Gastrocnemius medialis (tissue), 4 donors: ENCODE measurements around the gene MSMB. TPM values are rescaled to one million over a fixed set of nuclear protein-coding genes. Genes with fewer than 3 reads are reported as not detected.

Experiments used
- ATAC-seq, 2 donors: fragments of 150-250 bp; one replicate each; pipeline ENCODE4 v1.9.1; 2016
- DNase-seq, 2 donors: peaks; one replicate each; pipeline ENCODE4 v3.0.0-alpha.2; 2019
- H3K27ac ChIP-seq, 4 donors: fragments of 200-600 bp; sonication (generic); 1 replicate in 1 of 4; 2 replicates in 3 of 4; pipeline ENCODE4 v1.5.1; 2016 to 2018; ENCODE audit warnings: mild to moderate bottlenecking in 2 of 4, moderate library complexity in 1 of 4
- H3K27me3 ChIP-seq, 3 donors: fragments of 200-600 bp; sonication (generic) in 2 of 3; 1 replicate in 1 of 3; 2 replicates in 2 of 3; pipeline versions ENCODE4 v1.5.1 to v1.6.0; 2016 to 2019; ENCODE audit warnings: mild to moderate bottlenecking in 1 of 3, moderate library complexity in 1 of 3
- H3K36me3 ChIP-seq, 2 donors: fragments of 200-600 bp; sonication (generic) in 1 of 2; one replicate each; pipeline ENCODE4 v1.5.1; 2017 to 2018
- H3K4me1 ChIP-seq, 2 donors: fragments of 200-600 bp; sonication (generic) in 1 of 2; one replicate each; pipeline ENCODE4 v1.5.1; 2016 to 2017; ENCODE audit warnings: mild to moderate bottlenecking in 2 of 2
- H3K4me3 ChIP-seq, 4 donors: fragments of 200-600 bp; sonication (generic) in 3 of 4; 1 replicate in 1 of 4; 2 replicates in 3 of 4; pipeline ENCODE4 v1.5.1; 2016 to 2019; ENCODE audit warnings: mild to moderate bottlenecking in 2 of 4
- H3K9me3 ChIP-seq, 3 donors: fragments of 200-600 bp; sonication (generic) in 2 of 3; 1 replicate in 1 of 3; 2 replicates in 2 of 3; pipeline ENCODE4 v1.5.1; 2016 to 2019
- POLR2A ChIP-seq, 2 donors: fragments of 450-650 bp; IDR thresholded peaks; one replicate each; pipeline ENCODE4 v1.6.1; 2017; ENCODE audit warnings: antibody characterized with exemption in 2 of 2, mild to moderate bottlenecking in 2 of 2, moderate library complexity in 2 of 2
- in situ Hi-C, 4 donors: fragments of 200-750 bp; cut with MboI; loops; one replicate each; pipeline versions ENCODE4 v1.15.0 to v1.8.0; 2017; ENCODE audit warnings: low sequenced_read_pairs in 4 of 4
- intact Hi-C: fragments of 100-400 bp; cut with DNase I; formaldehyde crosslinking; loops from one replicate; pipeline ENCODE4 v1.15.1; 2023; ENCODE audit warnings: low total_unique reads
- total RNA-seq, 4 donors: library from RNA; depleted of rRNA; stranded (reverse); fragments of >200 nt; gene quantifications; one replicate each; pipeline versions ENCODE4 v1.1.0 to v1.2.3, GENCODE V29; 2016
- TF ChIP-seq, protein P1 (sequence below), 5 experiments: fragments of 450-650 bp in 3 of 5; fragments of 200-600 bp in 2 of 5; sonication (generic) in 2 of 5; IDR thresholded peaks in 4 of 5; conservative IDR thresholded peaks in 1 of 5; 1 replicate in 4 of 5; 2 replicates in 1 of 5; pipeline ENCODE4 v1.5.1; 2016 to 2019; ENCODE audit warnings: antibody characterized with exemption in 5 of 5, mild to moderate bottlenecking in 3 of 5, moderate library complexity in 3 of 5

MSMB gene
- total RNA-seq, 4 donors from 2014 or later: not detected

DNA sequence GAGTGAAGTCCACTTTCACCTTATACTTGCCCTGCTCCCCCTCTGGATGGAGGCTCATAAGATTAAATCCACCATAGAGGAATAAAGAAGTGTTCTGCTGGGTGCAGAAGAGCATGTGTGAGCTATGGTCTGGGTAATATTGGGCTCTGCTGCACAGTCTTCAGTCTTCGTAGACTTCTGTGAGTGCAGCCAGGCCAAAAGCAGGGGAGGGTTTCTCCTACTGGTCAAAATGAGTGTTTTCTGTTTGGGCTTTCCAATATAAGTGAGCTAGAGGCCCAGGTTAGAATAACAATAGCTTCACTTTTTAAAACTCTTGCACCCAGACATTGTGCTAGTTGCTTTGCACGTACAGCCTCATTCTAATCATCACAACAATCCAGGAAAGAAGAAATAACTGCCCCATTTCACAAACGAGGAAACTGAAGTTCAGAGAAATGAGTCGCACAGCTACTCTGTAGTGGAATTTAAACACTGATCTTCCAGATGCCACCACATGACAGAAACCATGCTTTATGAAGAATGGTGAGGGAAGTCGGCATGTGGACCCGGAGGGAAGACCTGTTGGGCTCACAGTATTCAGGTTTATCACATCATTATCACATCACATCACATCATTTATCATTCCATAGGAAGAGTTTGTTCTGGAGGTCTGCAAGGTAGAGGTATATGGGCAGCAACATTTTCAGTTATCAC lies 23.8 kb upstream of the MSMB start:
- H3K36me3 ChIP-seq: no peaks in the 10 kb centered on the region
- intact Hi-C loops: no loop called here
- no peaks in the 10 kb centered on the region for H3K4me1 ChIP-seq
- no peak for ATAC-seq
- H3K9me3 ChIP-seq: no peaks in the 10 kb centered on the region
- H3K4me3 ChIP-seq: no peak overlapping the region
- no peak for TF ChIP-seq POLR2A (IDR thresholded peaks at IDR 0.05)
- in situ Hi-C loops: no loop called here
- DNase-seq: no peak
- H3K27me3 ChIP-seq: no peaks in the 10 kb centered on the region
- no peak overlapping the region for H3K27ac ChIP-seq

DNA sequence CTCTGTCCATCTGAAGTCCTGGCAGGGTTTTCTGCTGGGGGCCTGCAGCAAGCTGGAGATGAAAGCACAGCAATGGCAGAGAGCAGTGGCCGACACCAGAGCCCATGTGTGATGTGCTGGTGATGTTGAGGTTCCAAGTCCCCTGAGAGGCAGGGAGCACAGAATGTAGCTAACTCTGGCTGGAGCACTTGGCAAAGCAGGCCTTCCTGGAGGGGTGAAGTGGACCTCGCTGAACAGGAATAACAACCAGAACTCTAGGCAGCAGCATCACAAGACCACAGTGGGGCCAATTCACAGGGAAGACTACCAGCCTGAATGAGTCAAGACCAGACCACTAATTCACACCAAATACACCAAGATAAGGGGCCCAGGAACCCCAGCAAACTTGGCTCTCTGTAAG lies 22.8 kb upstream of the MSMB start:
- in situ Hi-C loops: no loop called here
- H3K36me3 ChIP-seq: no peaks in the 10 kb centered on the region
- intact Hi-C loops: no loop called here
- TF ChIP-seq, protein P1, sequence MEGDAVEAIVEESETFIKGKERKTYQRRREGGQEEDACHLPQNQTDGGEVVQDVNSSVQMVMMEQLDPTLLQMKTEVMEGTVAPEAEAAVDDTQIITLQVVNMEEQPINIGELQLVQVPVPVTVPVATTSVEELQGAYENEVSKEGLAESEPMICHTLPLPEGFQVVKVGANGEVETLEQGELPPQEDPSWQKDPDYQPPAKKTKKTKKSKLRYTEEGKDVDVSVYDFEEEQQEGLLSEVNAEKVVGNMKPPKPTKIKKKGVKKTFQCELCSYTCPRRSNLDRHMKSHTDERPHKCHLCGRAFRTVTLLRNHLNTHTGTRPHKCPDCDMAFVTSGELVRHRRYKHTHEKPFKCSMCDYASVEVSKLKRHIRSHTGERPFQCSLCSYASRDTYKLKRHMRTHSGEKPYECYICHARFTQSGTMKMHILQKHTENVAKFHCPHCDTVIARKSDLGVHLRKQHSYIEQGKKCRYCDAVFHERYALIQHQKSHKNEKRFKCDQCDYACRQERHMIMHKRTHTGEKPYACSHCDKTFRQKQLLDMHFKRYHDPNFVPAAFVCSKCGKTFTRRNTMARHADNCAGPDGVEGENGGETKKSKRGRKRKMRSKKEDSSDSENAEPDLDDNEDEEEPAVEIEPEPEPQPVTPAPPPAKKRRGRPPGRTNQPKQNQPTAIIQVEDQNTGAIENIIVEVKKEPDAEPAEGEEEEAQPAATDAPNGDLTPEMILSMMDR (IDR thresholded peaks at IDR 0.05 in 4 of 5, conservative IDR thresholded peaks at IDR 0.05 in 1 of 5): no peak
- TF ChIP-seq POLR2A (IDR thresholded peaks at IDR 0.05): no peak
- ATAC-seq (no peak), DNase-seq (no peak)
- H3K9me3 ChIP-seq: no peaks in the 10 kb centered on the region
- H3K27ac ChIP-seq: no peak overlapping the region
- H3K27me3 ChIP-seq: no peaks in the 10 kb centered on the region
- no peaks in the 10 kb centered on the region for H3K4me1 ChIP-seq
- no peak overlapping the region for H3K4me3 ChIP-seq

DNA sequence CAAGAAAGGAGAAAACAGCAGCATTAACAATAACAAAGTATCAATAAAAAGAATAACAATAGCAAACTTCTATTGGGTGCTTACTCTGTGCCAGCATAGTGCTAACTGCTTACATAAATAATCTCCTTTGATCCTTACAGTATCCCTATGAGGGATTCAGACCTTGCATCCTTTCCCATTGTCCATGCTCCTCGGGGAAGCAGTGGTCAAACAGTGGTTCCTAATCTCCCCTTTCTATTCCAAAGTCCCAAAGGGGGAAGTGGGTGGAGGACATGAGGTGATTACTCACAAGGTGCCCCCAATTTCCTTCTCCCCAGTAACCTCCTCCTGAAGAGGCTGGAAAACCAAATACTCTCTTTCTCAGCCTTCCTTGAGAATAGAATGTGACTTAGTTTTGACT lies 22.0 kb upstream of the MSMB start:
- Histone ChIP-seq H3K27ac (no peak overlapping the region), H3K27me3 (no peaks in the 10 kb centered on the region), H3K4me1 (no peaks in the 10 kb centered on the region), H3K9me3 (no peaks in the 10 kb centered on the region), H3K36me3 (no peaks in the 10 kb centered on the region), H3K4me3 (no peak overlapping the region)
- TF ChIP-seq, protein P1 (IDR thresholded peaks at IDR 0.05 in 4 of 5, conservative IDR thresholded peaks at IDR 0.05 in 1 of 5): no peak
- TF ChIP-seq POLR2A (IDR thresholded peaks at IDR 0.05): no peak
- intact Hi-C loops: no loop called here
- in situ Hi-C loops: no loop called here
- ATAC-seq: no peak
- no peak for DNase-seq

DNA sequence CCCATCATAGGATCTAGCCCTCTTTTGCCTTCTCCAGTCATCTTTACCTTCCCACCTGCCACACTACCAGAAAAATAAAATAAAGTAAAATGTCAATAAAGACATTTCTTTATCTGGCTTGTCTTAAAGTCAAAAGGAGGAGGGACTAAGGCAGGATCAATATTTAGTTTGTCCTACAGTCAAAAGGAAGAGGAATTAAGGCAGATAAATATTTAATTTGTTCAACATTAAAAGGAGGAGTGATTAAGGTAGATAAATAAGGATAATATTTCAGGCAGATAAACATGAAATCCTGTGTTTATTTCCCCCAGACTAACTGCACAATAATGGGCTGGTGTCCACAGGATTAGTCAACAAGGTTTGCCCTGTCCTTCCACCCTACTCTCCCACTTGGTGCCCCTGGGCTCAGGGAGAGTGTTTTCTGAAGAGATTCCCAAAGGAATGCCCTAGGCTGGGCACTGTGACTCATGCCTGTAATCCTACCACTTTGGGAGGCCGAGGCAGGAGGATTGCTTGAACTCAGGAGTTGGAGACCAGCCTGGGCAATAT lies 18.3 kb upstream of the MSMB start:
- Histone ChIP-seq H3K36me3 (no peaks in the 10 kb centered on the region), H3K4me1 (no peaks in the 10 kb centered on the region), H3K27me3 (no peaks in the 10 kb centered on the region), H3K27ac (no peak overlapping the region), H3K4me3 (no peak overlapping the region), H3K9me3 (no peaks in the 10 kb centered on the region)
- in situ Hi-C loops (no loop called here), intact Hi-C loops (no loop called here)
- ATAC-seq (no peak), DNase-seq (no peak)
- TF ChIP-seq, protein P1 (IDR thresholded peaks at IDR 0.05 in 4 of 5, conservative IDR thresholded peaks at IDR 0.05 in 1 of 5): no peak
- TF ChIP-seq POLR2A (IDR thresholded peaks at IDR 0.05): no peak

DNA sequence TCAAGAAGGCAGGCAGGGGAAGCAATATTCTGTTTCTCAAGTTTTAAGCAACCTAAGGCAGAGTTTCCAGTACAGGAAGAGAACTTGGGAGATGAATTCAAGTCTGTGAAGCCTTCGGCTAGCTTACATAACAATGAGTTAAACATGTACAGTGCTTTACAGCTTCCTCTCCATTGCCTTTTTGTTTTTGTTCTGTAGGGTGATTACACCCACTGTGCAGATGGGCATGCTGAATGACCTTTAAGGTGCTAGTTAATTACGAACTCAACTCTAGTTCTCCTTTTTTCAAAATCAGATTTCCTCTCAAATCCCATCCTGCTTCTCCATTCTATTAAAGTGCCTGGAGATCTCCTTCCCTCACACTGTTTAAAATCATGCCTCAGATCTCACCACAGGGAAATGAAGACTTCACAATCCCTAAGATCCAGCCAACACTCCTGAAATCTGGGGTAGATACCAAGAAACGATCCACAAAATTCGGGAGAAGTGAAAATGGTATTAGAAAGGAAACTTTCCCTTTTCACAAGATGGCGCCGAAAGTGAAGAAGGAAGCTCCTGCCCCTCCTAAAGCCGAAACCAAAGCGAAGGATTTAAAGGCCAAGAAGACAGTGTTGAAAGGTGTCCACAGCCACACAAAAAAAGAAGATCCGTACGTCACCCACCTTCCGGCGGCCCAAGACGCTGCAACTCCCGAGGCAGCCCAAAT lies 16.8 kb upstream of the MSMB start:
- intact Hi-C loops (no loop called here), in situ Hi-C loops (no loop called here)
- Histone ChIP-seq H3K4me1 (no peaks in the 10 kb centered on the region), H3K27ac (no peak overlapping the region), H3K27me3 (no peaks in the 10 kb centered on the region), H3K36me3 (no peaks in the 10 kb centered on the region), H3K4me3 (no peak overlapping the region), H3K9me3 (no peaks in the 10 kb centered on the region)
- DNase-seq (no peak), ATAC-seq (no peak)
- TF ChIP-seq POLR2A (IDR thresholded peaks at IDR 0.05): no peak
- TF ChIP-seq, protein P1 (IDR thresholded peaks at IDR 0.05 in 4 of 5, conservative IDR thresholded peaks at IDR 0.05 in 1 of 5): no peak
